Suprapubic skin (tissue), 4 donors: ENCODE data around the gene BUB1B.

ENCODE experiments used
- CTCF ChIP-seq, 2 donors: fragments of 200-600 bp in 1 of 2; fragments of 450-650 bp in 1 of 2; sonication (generic) in 1 of 2; IDR thresholded peaks; one replicate each; pipeline ENCODE4 v1.5.1; 2016 to 2019; ENCODE audit warnings: antibody characterized with exemption in 2 of 2, mild to moderate bottlenecking in 1 of 2, moderate library complexity in 1 of 2
- EP300 ChIP-seq: sonication (generic); formaldehyde crosslinking; IDR thresholded peaks from one replicate; pipeline ENCODE4 v1.6.1; 2017; ENCODE audit warnings: antibody characterized with exemption
- POLR2A ChIP-seq, 2 donors: fragments of 450-650 bp; IDR thresholded peaks; one replicate each; pipeline ENCODE4 v1.6.1; 2017; ENCODE audit warnings: antibody characterized with exemption in 2 of 2, mild to moderate bottlenecking in 2 of 2, moderate library complexity in 2 of 2
- POLR2AphosphoS5 ChIP-seq, 3 donors: sonication (generic); formaldehyde crosslinking; IDR thresholded peaks; one replicate each; pipeline ENCODE4 v1.6.1; 2017; ENCODE audit warnings: antibody characterized with exemption in 3 of 3

DNA sequence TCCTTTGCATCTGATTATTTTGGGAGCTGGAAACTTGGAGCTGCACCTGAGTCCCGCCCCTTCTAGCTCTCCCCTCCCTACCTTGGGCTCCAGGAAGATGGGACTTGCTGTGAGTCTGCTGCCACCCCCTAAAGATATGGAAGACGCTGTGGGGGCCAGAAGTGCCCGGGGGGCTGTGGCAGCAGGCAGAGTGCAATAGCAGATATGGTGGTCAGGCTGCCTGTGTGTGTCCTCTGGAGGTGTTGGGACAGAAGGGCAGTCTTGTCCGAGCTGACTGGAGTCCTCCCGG is 78.5 kb downstream of the BUB1B start:
- no peak for TF ChIP-seq CTCF (IDR thresholded peaks at IDR 0.05)
- no peak for TF ChIP-seq POLR2A (IDR thresholded peaks at IDR 0.05)
- TF ChIP-seq EP300, result no peak
- TF ChIP-seq POLR2AphosphoS5 (IDR thresholded peaks at IDR 0.05), result no peak
